Measurements from ENCODE around the gene RSPH4A. TPM values are rescaled to one million over a fixed set of nuclear protein-coding genes. Genes with fewer than 3 reads are reported as not detected.
"Not testable (repeated sequence)": the region's sequence is repeated elsewhere in the genome, so short reads cannot be mapped to it uniquely, and the experiment has no call there.

RSPH4A gene
- 0.27 and 0.32 TPM in 2 replicates for total RNA-seq (2014; rRNA removed; shearing (Covaris generic))
- polyA plus RNA-seq (2015; cell fraction: cytosol; rRNA removed) = 0.06 and 0.17 TPM in 2 replicates
- 0.15 and 0.38 TPM in 2 replicates for polyA plus RNA-seq (2015; cell fraction: nucleus; rRNA removed)

DNA sequence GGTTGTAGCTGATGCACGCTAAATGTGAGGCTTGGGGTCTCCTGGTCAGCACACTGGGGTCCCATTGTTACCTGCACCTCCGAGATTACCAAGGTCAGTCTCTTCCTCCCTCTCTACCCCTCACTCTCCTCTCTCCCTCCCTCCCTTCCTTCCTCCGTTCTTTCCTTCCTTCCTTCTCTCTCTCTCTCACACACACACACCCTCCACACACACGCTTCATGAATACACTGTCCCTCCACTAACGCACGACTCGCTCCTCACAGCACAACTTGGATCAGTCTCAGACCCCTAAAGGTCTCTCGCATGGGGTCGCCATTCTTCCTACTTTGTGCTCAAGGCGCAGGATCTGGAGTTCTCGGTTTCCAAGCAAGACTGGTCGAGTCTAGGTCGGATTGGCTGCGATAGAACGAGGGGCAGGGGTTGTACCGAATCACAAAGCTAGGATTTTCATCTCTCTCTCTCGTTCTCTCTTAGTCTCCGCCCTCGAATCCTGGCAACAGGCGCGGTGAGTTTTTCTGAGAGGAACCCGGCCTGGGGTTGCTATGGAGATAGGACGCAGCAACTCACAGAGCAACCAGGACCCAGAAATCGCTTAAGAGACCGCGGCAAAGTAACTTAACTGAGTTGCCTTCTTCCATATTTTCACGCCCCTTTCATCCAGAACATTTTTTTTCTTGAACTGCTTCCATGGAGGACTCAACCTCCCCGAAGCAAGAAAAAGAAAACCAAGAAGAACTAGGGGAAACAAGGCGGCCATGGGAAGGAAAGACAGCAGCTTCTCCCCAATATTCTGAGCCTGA lies at the start of gene RSPH4A:
Gene RSPH4A, plus strand, starts transcription at position 543 of the 800 bp plus-strand sequence. Its CDS starts 145 bp downstream, at position 688.
- DNase-seq (ENCODE audit: low read depth) = peak; percentile 95

DNA sequence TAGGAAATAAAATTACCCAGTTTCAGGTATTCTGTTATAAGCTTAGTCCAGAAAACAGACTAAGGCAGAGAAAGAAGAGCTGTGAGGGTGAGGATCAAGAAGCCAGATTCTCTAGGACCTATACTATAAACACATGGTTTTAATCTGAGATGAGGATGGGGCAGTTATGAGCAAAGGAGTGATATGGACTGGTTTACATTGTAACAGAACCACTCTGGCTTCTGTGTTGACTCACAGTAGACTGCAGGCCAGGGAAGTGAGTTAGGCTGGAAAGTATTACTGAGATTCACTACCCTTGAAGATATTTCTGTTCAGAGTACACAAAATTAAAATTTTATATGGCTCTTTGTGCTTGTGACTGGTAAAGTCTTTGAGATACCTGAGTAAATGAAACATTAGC lies 48.2 kb upstream of the RSPH4A start:
- DNase-seq (ENCODE audit: low read depth) = no peak

DNA sequence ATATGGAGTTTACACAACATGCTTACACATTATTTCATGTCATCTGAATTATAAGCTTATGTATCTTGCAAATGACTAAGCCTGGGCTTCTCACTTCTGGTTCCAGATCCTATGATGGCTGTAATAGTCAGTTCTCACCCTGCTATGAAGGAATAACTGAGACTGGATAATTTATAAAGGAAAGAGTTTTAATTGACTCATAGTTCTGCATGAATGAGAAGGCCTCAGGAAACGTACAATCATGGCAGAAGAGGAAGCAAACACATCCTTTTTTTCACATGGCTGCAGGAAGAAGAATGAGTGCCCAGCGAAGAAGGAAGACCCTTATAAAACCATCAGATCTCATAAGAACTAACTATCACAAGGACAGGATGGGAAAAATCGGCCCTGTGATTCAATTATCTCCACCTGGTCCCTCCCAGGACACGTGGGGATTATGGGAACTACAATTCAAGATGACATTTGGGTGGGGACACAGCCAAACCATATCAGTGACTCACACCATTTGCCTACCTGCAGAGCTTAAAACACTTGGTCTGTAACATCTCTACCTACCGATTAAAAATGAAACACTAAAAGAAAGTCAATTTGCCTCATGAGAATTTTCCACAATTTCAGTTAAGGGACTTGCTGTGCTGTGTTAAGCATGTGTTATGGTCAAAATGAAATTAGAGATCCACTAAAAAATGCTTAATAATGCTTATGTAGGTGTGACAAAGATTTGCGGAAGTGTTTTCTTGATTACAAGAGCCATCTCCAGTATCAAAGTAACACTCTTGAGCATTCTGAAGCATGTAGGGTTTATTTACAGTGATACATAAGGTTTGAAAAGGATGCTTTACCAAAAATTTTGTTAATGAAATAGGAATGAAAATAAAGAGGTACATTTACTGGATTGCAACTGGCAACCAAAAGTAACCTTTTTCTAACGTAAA lies 47.2 kb upstream of the RSPH4A start:
- no peak for DNase-seq (ENCODE audit: low read depth)

DNA sequence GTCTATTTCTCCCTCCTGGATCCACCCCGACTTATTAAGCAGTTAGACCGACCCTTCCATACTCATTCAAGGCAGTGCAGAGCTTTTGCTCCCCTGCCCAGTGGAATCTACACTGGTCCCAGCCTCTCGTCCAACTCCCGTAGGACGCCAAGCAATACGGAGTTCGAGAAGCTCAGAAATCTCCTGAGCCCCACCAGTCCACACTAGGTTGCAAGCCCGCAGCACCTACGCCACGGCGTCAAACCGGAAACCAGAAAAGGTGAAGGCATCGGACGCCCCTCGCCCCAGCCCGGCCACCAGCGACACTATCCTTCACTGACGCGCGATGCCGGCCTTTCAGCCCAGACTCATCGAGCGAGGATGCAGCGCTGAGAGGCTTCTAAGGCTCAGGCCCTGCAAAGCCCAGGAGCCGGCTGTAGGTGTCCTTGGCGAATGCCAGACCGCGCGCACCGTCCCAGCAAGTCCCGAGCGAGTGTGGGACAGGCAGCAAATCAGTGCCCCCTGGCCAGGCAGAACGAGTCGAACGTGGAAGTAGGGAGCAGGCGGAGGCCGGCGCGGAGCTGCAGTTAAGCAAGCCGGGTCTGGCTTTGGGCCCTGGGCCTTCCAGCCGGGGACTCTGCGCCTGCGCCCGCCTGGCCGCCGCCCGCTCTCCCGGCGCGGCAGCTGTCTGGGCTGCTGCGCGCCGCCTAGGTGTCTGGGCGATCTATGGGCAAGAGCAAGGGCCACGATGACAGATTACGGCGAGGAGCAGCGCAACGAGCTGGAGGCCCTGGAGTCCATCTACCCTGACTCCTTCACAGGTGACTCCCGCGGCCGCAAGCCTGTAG lies 45.2 kb upstream of the RSPH4A start, which contains the start of gene RWDD1:
Gene RWDD1, plus strand, starts transcription at position 649 of the 827 bp plus-strand sequence. Its CDS starts 79 bp downstream, at position 728.
- DNase-seq (ENCODE audit: low read depth) = peak; percentile 99

DNA sequence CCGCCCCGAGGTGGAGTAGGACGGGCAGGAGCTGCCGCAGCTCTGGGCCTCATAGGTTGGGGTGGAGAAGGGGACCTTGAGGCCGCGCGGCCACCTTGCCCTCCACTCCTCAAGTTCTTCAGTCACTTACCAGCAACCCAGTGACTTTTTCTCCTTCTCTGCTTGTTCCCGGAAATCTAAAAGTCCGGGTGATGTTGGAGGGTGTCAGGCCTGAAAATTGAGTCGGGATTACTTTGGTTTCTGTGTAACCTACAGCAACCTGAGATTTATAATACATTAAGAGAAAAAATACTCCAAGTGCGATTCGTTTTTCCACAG lies 44.6 kb upstream of the RSPH4A start:
- no peak for DNase-seq (ENCODE audit: low read depth)

DNA sequence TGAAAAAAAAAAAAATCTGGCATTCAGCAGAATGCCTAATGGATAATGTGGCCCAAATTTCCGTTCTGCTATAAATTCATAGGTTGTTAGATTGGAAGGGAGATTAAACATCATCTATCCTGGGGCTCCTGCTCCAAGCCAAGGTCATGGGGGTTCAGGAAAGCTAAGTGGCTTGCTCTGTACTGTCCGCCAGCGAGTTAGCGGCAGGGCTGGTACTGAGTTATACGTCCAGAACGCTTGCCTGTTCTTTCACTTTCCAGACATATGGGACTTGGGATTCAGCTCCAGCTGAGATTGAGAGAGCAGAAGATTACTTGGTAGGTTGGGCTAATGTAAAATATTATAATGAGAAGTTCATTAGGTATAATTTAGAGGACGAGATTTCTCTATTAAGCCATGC lies 44.1 kb upstream of the RSPH4A start:
- no peak for DNase-seq (ENCODE audit: low read depth)

DNA sequence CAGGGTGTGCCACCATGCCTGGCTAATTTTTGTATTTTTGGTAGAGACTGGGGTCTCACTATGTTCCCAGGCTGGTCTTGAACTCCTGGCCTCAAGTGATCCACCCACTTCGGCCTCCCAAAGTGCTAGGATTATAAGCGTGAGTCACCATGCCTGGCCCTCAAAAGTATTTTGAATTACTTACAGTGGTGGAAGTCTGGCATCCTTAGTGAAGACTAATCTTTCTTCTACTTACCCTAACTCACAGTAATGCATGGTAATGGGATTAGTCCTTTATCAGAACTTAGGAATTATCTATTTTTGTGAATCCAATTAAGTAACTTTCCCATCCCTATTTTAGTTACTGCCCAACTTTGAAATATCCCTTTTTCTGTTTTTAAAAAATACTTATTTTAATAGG lies 41.1 kb upstream of the RSPH4A start:
- DNase-seq (ENCODE audit: low read depth) = no peak

DNA sequence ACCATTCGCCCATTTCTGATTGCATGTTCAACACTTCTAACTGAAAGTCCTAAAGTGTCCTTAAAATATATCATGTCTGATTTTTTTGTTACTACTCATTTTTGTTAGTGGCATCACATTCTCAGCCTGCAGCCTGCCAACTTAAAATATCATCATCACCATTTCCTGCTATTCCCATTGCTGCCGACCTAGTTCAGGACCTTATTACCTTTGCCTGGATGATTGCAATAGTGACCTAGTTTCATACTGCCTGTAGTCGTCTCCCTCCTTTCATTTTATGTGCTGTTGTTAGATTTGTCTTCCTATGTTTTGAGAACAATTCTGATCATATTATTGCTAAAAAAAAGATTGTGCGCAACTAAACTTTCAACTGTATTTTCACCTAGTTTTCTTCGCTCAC lies 38.8 kb upstream of the RSPH4A start:
- no peak for DNase-seq (ENCODE audit: low read depth)

DNA sequence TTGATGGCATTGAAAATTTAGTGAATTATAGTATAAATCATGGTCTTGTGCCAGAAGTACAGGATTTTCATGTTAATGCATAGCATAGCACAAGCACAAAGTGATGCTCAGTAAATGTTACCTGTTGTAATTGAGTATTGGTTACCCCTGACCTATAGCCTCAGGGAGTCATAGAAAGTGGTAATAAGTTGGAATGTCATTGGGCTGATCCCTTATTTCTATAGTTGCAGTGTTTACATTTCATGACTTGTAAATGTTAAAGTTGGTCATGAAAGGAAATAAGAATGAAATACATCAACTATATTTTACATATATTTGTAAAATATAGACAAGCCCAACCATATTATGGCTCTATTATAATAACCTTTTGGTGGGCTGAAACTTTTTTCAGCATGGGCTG lies 37.9 kb upstream of the RSPH4A start:
- no peak for DNase-seq (ENCODE audit: low read depth)

DNA sequence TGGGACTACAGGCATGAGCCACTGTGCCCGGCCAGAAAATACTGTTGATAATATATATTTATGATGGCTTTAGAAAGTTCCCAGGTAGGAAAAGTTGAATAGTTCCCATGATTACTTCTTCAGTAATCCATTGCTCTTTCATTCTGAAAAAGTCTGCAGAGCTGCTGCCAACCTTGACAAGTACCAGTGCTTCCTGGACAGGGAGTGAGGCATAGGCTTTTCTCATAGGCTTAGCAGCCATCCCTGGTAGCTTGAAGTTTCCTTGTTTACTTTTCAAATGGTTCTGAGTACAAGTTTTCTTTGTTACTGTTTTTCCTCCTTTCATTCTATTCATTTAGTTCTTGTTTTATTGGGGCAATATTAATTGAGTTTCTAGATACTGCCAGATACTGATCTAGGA lies 37.1 kb upstream of the RSPH4A start:
- no peak for DNase-seq (ENCODE audit: low read depth)

DNA sequence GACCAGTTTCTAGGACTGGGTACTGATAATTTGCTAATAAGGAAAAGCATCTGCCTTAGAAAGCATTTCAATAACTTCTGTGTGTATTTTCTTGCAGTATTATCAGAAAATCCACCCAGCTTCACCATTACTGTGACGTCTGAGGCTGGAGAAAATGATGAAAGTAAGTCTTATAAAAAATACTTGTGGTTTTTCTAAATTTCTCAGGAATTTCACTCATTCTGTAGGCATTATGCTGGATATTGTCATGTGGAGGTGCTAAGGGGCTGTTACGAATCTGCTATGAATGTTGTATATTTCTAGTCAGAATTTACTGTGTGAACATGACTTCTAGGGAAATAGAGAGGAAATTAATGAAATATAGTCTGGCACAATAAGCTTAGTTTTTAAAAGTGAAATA lies 36.1 kb upstream of the RSPH4A start:
- DNase-seq (ENCODE audit: low read depth) = no peak

DNA sequence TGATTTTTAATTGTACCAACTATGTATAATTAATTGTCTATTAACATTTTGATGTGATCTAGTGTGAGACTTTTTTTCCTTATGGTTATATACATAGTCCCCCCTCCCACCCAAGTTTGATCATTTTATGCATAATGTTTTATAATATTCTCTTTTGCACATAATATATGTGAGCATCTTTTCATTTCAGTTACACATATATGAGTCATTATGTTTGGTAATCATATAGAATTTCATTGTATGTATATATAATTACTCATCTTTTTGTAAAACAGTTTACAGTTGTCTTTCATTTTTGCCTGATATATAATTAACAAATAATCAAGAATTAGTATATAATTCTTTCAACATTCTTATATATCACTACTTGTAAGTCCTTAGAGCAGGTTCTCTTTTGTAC lies 30.0 kb upstream of the RSPH4A start:
- no peak for DNase-seq (ENCODE audit: low read depth)

DNA sequence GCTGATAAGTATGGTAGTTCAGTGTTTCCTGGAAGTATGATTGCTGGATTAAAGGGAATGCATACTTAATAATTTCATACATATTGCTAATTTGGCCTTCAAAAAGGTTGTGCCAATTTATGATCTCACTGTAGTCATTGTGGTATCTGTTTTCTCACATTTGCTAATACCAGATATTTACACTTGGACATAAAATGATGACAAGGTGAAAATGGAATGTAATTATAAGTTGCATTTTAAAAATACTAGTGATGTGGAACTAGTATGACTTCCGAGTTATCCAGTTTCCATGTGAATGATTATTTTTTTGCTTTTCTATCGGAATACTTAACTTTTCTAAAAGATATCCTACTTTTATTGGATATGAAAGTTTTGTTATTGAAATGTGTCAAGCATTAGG lies 29.5 kb upstream of the RSPH4A start:
- no peak for DNase-seq (ENCODE audit: low read depth)

DNA sequence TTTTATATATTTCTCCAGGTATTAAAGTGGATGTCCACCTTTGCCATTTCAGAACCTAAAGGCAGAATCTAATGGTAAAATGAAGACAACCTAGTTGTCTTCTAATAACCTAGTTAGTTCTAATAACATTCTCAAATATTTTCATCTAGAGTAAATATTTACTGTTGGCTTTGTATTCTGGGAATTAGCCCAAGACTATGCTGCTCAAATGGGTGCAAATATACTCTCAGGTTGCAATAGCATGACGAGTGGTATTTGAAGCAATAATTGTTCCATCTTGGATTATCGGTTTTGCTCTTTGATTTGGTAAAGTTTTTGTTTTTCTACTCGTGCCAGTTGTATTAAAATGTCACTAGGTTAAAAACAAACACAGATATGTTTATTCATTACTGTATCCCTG lies 21.0 kb upstream of the RSPH4A start:
- no peak for DNase-seq (ENCODE audit: low read depth)

DNA sequence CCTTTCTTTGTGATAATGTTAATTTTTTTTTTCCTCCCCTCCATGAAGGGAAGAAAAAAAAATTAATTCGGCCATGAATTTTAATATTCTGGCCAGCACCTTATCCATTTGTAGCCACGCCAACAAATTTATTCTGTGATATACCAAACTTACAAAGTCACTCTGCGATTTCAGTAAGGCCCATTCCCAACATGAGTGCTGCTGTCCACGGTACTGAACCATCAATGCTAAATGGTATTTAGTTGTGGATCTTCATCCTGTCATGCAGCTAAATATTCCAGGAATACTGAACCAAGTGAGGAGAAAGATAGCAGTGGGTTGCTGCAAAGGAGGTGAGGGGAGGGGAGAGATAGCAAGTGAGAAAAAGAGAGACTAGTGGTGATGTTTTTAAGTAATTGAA lies 19.5 kb upstream of the RSPH4A start:
- no peak for DNase-seq (ENCODE audit: low read depth)

DNA sequence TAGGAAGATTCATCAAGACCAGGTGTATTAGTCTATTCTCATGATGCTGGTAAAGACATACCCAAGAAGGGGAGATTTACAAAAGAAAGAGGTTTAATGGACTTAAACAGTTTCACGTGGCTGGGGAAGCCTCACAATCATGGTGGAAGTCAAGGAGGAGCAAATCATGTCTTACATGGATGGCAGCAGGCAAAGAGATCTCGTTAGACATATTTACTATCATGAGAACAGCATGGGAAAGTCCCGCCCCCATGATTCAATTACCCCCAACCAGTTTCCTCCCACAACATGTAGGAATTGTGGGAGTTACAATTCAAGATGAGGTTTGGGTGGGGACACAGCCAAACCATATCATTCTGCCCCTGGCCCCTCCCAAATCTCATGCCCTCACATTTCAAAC lies 12.4 kb upstream of the RSPH4A start:
- not testable (repeated sequence) for DNase-seq (ENCODE audit: low read depth)

DNA sequence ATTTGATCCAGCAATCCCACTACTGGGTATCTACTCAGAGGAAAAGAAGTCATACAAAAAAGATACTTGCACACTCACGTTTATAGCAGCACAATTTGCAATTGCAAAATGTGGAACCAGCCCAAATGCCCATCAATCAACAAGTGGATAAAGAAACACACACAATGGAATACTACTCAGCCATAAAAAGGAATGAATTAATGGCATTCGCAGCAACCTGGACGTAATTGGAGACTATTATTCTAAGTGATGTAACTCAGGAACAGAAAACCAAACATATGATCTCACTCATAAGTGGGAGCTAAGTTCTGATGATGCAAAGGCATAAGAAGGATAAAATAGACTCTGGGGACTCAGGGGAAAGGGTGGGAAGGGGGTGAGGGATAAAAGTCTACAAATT lies 11.4 kb upstream of the RSPH4A start:
- not testable (repeated sequence) for DNase-seq (ENCODE audit: low read depth)

DNA sequence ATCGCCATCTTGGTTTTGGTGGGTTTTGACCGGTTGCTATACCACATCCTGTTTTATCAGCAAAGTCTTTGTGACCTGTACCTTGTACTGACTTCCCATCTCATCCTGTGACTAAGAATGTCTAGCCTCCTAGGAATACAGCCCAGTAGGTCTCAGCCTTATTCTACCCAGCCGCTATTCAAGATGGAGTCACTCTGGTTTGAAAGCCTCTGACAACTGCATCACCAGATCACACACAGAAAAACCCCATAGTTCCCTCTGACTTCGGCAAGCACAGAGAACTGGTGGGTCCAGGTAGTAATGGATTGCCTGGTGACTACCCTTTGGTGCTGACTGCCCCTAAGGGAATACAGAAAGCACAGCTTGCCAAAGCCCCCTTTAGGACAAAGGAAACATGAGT lies 10.3 kb upstream of the RSPH4A start:
- no peak for DNase-seq (ENCODE audit: low read depth)

DNA sequence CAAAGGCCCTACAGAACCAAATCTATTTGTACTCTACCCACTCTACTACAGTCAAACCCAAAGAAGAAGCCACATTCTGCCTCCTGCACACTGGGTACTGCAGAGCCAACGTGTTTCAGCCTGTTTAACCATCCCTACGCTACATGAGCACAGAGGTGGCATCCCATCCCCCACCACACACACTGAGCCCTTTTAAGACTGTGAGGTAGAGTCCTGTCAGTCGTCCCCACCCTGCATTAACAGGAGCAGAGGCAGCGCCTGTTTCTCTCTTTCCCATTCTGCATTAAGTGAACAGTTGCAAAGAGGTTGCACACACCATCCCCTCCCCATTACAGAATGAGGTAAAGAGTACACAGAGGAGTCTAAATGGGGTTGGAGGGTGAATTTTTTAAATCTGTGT lies 5.2 kb upstream of the RSPH4A start:
- DNase-seq (ENCODE audit: low read depth) = no peak

DNA sequence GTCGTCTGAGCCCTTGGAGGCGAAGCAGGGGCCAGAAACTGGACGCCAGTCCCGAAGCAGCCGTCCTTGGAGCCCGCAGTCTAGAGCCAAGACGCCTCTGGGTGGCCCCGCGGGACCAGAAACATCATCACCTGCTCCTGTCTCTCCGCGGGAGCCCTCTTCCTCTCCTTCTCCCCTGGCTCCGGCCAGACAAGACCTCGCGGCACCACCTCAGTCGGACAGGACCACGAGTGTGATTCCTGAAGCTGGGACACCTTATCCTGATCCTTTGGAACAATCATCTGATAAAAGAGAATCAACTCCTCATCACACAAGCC lies 416 bp downstream of the RSPH4A start:
- DNase-seq (ENCODE audit: low read depth) = no peak

DNA sequence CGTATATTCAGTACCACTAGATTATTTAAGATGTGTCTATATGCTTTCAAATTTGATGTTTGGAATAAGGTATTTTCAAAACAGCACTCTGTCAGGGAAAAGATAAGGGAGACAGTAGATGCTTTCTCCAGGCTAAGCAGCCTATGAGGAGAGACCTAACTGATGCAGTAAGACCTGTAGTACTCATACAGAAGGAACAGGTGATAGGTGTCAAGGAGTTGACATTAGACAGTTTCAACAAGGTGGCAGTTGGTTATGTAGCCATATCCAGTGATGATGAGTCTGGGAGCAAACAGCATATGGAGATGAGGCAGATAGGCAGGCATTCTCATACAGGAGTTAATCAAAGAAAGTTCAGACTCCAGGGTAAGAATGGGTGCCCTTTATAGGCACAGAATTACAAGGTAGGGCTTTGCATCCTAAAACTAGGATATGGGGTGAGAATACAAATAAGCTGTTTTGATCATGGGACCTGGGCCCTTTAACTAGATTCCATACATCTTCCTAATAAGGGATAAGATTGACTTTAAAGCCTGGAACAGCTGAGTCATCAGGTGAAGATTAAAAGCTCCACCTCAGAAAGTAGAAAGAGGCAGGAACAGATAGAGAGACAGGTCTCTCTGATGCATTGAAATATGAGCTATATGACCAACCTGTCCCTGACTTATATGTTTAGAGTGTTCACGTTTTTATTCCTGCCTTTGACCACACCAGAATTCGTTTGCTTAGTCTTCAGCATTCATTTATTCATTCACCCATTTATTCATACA lies 7.9 kb downstream of the RSPH4A start:
- peak; percentile 18 for DNase-seq (ENCODE audit: low read depth)

All from HT1080 (cell line).